Spinal cord (tissue), 10 donors: Measurements from ENCODE around the gene GMDS. TPM values are rescaled to one million over a fixed set of nuclear protein-coding genes. Genes with fewer than 3 reads are reported as not detected.

ENCODE experiments used
- DNase-seq, 6 donors: peaks; one replicate each; pipeline versions ENCODE4 v3.0.0 to v3.0.0-alpha.2; 2013 to 2015; ENCODE audit warnings: low spot score in 6 of 6, low read depth in 4 of 6
- H3K27ac ChIP-seq: one replicate; pipeline ENCODE4 v1.5.1; 2013; ENCODE audit warnings: low read depth, low read length, control low read depth
- H3K27me3 ChIP-seq: one replicate; pipeline ENCODE4 v1.6.1; 2013; ENCODE audit warnings: low read length; ENCODE audit not compliant: control insufficient read depth, insufficient read depth
- H3K36me3 ChIP-seq: one replicate; pipeline ENCODE4 v1.6.1; 2013; ENCODE audit warnings: low read length; ENCODE audit not compliant: control insufficient read depth, insufficient read depth
- H3K4me1 ChIP-seq: one replicate; pipeline ENCODE4 v1.6.1; 2013; ENCODE audit warnings: low read length; ENCODE audit not compliant: control insufficient read depth, insufficient read depth
- H3K4me3 ChIP-seq: one replicate; pipeline ENCODE4 v1.5.1; 2013; ENCODE audit warnings: low read depth, low read length, control low read depth
- H3K9me3 ChIP-seq: one replicate; pipeline ENCODE4 v1.6.1; 2013; ENCODE audit warnings: low read length; ENCODE audit not compliant: control insufficient read depth, insufficient read depth
- WGBS: methylation state at CpG from one replicate; pipeline ENCODE4 v1.1.5; 2013; ENCODE audit warnings: missing lambda C conversion rate; ENCODE audit not compliant: insufficient coverage; 5-methylcytosine and 5-hydroxymethylcytosine counted together
- polyA plus RNA-seq, 2 donors: library from polyadenylated mRNA; unstranded; fragments of 120-200 nt; gene quantifications; one replicate each; pipeline ENCODE4 v1.2.1, GENCODE V29; 2013; ENCODE audit not compliant: insufficient read length in 2 of 2
- total RNA-seq, 2 donors: library from RNA; depleted of rRNA in 1 of 2; stranded (reverse); fragments of 120-200 nt in 1 of 2; fragments of >200 nt in 1 of 2; gene quantifications; one replicate each; pipeline versions ENCODE4 v1.2.3 to v1.2.4, GENCODE V29; 2013 to 2014
- donor health status: healthy.

GMDS gene
- total and polyA plus RNA-seq, 4 donors, result 35.3 to 87.4 (median 49.6) TPM

DNA sequence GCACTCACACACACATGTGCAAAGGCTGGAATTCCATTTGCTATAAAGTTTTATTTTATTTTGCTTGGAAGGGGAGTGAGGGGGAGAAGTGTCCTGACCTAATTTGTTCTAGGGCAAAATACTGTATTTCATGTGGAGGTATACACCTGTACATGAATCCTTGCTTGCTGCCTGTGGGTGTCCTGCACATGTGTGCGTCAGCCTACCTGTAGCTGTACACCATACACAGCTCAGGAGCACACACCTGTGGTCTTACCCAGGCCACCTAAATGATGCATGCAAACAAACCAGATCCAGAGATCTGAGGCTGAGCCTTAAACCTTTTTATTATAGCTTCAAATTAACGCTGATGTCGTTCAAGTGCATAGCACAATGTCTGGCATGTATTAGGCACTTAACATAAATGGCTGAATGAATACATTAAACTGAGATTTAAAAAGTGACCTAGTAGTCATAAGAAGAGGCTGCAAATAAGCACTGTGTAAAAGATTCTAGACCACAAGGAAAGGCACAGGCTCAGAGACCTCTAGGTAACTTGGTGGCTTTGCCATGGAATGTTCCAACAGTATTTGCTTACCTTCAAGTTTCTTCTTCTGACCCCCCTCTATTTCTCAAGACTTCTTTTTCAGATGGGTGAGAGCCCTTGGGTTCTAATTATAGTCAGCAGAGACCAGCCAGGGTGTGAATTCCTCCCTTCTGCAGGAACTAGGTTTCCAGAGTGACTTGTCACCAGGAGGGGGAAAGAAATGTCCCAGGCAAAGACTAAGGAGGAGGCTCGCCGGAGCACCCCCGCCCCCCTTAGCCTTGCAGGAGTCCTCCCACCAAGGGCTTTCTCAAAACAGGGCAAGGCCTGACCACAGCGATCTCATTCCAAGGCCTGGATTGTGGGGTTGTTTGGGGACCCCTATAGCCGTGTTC lies 622.3 kb downstream of the GMDS start:
- 57% methylated on average over 3 of the region's 8 CpGs for WGBS
- peaks cover 3% of the 10 kb centered on the region for H3K36me3 ChIP-seq
- DNase-seq, result peak in 2 of 6 donors; percentile 3 to 34
- peaks cover 30% of the 10 kb centered on the region for H3K4me1 ChIP-seq
- peak overlapping the region; percentile 93 for H3K27ac ChIP-seq
- H3K27me3 ChIP-seq, result peaks cover 100% of the 10 kb centered on the region
- H3K4me3 ChIP-seq, result peak overlapping the region; percentile 52
- H3K9me3 ChIP-seq, result no peaks in the 10 kb centered on the region

DNA sequence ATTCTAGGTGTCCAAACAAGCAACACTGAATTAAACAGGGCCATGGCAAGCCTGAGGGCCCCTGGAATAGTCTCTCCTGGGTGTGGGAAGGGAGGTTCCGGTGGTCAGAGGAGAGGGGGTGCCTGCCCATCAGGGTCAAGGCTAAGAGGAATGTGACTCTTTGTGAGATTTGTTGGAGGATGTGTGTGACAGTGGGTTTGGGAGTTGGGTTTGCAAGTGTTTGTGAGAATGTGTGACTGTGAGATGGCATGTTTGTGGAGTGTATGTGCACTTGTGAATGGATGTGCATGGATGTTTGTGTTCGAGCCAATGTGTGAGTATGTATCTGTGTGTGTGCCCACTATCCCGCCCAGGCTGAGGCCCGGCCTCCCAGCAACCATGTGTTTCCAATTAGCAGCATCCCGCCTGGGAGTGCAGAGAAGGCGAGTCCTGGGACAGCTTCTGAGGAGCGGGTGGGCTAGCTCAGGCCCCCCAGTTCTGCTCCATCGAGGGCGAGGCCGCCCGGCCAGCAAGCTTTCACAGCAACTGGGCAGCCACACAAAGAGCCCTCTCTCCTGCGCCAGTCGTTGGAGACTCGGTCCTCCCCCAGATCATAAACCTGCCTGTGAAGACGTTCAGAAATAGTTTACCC lies 623.1 kb downstream of the GMDS start:
- Histone ChIP-seq H3K36me3 (peaks cover 3% of the 10 kb centered on the region), H3K4me3 (peak overlapping the region; percentile 52), H3K27ac (peak overlapping the region; percentile 93), H3K27me3 (peaks cover 100% of the 10 kb centered on the region), H3K4me1 (peaks cover 30% of the 10 kb centered on the region), H3K9me3 (no peaks in the 10 kb centered on the region)
- peak in 1 of 6 donors; percentile 66 for DNase-seq
- WGBS, result 53% methylated on average over 14 of the region's 15 CpGs

DNA sequence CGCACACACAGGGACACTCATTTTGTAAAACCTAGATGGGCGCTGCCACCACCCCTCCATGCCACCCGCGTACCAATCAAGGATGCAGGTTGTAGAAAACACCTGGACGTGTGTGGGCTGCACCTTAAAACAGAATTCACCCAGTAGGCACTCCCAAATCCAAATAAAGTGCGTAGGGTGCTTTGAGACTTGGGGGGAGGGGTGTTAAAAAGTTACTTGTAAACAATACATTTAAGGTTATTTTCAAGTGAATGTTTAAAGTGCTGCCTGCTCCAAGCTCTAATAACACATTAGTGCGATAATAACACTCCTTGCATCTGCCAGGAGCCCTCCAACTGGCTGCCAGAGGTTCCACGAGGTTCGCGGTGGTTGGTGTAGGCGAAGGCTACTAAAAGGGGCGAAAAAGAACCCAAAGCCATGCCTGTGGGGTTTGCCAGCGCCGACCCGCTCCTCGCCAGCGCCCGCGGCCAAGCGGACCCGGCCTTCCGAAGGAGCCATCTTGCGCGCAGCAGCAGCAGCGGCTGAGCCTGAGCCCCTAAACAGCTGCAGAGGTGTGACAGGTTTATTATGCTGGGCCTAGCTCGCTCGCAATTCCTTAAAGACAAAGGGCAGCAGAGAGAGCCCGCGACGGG lies 624.2 kb downstream of the GMDS start:
- peaks cover 100% of the 10 kb centered on the region for H3K27me3 ChIP-seq
- H3K27ac ChIP-seq, result peak overlapping the region; percentile 93
- peaks cover 3% of the 10 kb centered on the region for H3K36me3 ChIP-seq
- H3K4me1 ChIP-seq, result peaks cover 30% of the 10 kb centered on the region
- no peak overlapping the region for H3K4me3 ChIP-seq
- peak in 1 of 6 donors; percentile 31 for DNase-seq
- 31% methylated on average over 20 of the region's 30 CpGs for WGBS
- no peaks in the 10 kb centered on the region for H3K9me3 ChIP-seq

DNA sequence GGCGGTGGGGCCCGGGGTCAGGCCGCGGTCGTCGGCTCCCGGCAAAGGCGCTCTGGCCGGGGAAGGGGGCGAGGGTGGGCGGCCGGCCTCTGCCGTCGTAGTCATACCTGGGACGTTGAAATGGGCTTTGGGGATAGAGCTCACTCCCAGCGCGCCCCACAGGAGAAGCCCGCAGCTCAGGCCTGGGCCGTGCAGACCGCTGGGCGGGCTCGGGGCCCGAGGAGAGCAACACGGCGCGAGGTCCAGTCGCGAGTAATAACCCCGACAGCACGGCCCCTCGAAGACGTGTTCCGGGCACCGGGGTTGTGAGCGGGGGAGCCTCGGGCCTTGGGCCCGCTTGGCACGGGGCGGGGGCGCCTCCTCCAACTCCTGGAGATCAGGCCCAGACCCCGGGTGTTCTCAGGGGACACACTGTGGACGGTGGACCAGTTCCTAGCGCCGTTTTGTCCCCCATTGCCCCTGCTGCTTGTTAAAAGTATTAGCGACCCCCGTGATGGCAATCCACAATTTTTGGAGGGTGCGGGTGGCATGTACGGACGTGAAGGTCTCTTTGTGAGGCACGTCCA lies 624.8 kb downstream of the GMDS start:
- Histone ChIP-seq H3K27ac (peak overlapping the region; percentile 93), H3K9me3 (no peaks in the 10 kb centered on the region), H3K4me3 (peak overlapping the region; percentile 24), H3K27me3 (peaks cover 100% of the 10 kb centered on the region), H3K36me3 (peaks cover 3% of the 10 kb centered on the region), H3K4me1 (peaks cover 30% of the 10 kb centered on the region)
- WGBS, result 6% methylated on average over 50 of the region's 50 CpGs
- peak in 1 of 6 donors; percentile 18 for DNase-seq

DNA sequence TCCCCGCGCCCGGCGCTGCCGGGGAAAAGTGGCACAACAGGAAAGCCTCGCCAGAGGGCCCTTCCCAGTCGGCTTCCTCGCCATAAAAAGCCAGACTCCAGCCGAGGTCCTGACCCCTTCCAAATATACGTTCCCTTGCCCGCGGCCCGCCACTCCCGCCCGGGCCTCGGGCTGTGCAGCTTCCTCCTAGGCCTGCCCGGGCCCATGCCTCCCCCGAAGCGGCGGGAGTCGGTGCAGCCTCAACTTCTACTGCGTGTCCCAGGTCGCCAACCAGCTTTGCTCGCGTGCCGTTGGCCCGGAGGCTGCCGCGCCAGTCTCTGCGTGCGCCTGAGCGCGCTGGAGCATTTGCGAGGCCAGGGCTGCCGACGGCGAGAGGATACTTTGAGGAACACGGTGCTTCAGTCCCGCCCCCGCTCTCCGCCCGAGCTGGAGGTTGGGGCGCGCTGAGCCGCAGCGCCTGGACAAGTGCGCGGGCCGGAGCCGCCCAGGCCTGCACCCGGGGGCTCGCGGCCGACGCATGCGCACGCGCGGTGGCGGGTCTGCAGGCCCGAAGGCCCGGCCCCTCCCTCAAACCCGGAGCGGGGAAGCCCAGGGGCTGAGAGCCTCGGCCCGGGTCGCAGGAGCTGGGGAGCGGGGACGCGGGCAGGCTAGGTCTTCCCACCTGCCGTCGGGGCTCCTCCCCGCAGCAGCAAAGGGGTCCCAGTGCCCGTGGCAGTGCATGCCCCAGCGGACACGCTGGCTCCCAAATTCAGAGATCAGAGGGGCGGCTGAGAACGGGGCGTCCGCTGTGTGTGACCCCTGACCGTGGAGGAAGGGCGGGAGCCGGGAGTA lies 625.5 kb downstream of the GMDS start:
- peak in 1 of 6 donors; percentile 64 for DNase-seq
- peak overlapping the region; percentile 93 for H3K27ac ChIP-seq
- H3K4me3 ChIP-seq, result peak overlapping the region; percentile 24
- peaks cover 3% of the 10 kb centered on the region for H3K36me3 ChIP-seq
- no peaks in the 10 kb centered on the region for H3K9me3 ChIP-seq
- H3K27me3 ChIP-seq, result peaks cover 100% of the 10 kb centered on the region
- peaks cover 25% of the 10 kb centered on the region for H3K4me1 ChIP-seq
- 1% methylated on average over 83 of the region's 83 CpGs for WGBS

DNA sequence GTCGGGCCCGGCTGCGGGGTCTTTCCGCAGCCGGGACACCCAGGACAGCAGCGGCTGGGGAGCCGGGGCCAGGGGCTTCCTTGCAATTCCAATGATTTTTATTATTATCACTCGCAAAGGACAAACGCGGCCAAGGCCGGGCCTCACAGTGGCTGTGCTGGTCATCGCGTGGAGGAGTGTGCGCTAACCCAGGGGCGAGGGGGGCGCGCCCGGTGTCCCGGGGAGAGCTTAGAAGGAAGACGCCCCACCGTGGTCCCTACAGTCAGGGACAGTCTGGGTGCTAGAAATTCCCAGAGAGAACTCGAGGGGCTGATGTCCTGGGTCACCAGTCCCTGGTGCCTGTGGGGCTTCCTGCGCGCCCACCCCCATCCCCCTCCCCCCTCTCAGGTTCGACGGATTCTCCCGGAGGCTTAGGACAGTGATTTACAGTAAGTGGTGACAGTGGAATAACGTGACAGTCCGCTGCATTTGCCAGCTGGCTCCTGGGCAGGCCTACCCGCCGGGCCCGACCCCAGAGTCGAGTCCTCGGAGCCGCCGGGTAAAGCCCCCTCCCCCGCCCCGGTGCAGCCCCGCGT lies 626.2 kb downstream of the GMDS start:
- peak overlapping the region; percentile 89 for H3K27ac ChIP-seq
- peaks cover 100% of the 10 kb centered on the region for H3K27me3 ChIP-seq
- peaks cover 3% of the 10 kb centered on the region for H3K36me3 ChIP-seq
- 4% methylated on average over 34 of the region's 40 CpGs for whole genome bisulfite sequencing
- H3K4me1 ChIP-seq, result peaks cover 20% of the 10 kb centered on the region
- peak in 1 of 6 donors; percentile 35 for DNase-seq
- no peaks in the 10 kb centered on the region for H3K9me3 ChIP-seq
- H3K4me3 ChIP-seq, result peak overlapping the region; percentile 48

DNA sequence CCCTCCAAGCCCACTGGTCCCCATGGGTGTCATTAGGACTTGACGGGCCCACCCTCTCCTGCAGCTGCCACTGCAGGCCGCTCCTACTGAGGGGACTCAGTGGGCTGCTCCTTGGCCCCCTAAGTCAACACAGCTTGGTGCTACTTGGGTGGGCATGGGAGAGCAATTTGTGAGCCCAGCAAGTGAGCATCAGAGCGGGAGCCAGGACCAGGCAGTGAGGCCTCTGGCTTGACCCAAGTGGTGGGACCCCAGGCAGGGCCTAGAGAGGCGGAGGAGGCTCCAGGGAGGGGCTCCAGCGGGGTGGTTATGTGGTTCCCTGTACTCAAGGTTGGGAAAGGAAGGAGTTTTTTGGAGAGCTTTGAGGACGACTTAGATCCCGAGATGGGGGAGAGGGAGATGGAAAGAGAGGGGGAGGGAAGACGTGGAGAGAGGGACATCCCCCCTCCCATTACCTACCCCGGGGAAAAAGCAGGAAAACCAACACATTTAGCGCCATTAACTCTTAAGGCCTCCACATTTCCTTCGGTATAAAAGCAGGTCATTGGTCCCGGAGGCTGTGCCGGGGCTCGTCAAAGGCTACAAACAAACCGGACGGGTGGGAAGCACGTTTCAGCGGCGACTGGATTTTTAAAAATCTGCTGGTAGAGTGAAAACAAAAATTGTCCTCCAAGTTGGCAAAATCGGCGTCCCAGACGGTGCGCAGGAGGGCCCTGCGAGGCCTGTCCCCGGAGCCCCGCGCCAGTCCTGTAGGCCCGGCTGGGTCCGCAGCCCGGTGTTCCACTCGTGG lies 626.9 kb downstream of the GMDS start:
- H3K4me1 ChIP-seq, result peaks cover 15% of the 10 kb centered on the region
- H3K27me3 ChIP-seq, result peaks cover 100% of the 10 kb centered on the region
- H3K9me3 ChIP-seq, result no peaks in the 10 kb centered on the region
- 11% methylated on average over 24 of the region's 31 CpGs for WGBS
- peak overlapping the region; percentile 48 for H3K4me3 ChIP-seq
- peaks cover 3% of the 10 kb centered on the region for H3K36me3 ChIP-seq
- peak overlapping the region; percentile 89 for H3K27ac ChIP-seq
- peak in 1 of 6 donors; percentile 43 for DNase-seq
